Left kidney (tissue), 2 donors: Measurements from ENCODE around the gene HERC4. TPM values are rescaled to one million over a fixed set of nuclear protein-coding genes. Genes with fewer than 3 reads are reported as not detected.
"Not testable (repeated sequence)": the region's sequence is repeated elsewhere in the genome, so short reads cannot be mapped to it uniquely, and the experiment has no call there.

Experiments used
- DNase-seq: peaks from one replicate; pipeline ENCODE4 v3.0.0-alpha.2; 2013
- polyA plus RNA-seq: library from polyadenylated mRNA; unstranded; fragments of 120-200 nt; gene quantifications from one replicate; pipeline ENCODE4 v1.2.1, GENCODE V29; 2013; ENCODE audit not compliant: insufficient read length

HERC4 gene
- polyA plus RNA-seq, 1 donor, result 66.7 TPM

GRCh38 chr10:67884313-67884841 lies 190.7 kb downstream of the HERC4 start, which contains the start of gene SIRT1:
SIRT1 (plus strand) TSS chr10:67884656; CDS start chr10:67884722, 66 bp downstream.
- DNase-seq, result peak; percentile 94

- no peak for DNase-seq
Measured at GRCh38 chr10:67883710-67884312, 191.3 kb downstream of the HERC4 start.

GRCh38 chr10:67878133-67878532 lies 196.9 kb downstream of the HERC4 start:
- no peak for DNase-seq

GRCh38 chr10:67877421-67877820 lies 197.7 kb downstream of the HERC4 start:
- DNase-seq, result not testable (repeated sequence)

GRCh38 chr10:67875340-67876238 lies 199.5 kb downstream of the HERC4 start:
- no peak for DNase-seq

Other genes starting within 250 kb of the HERC4 start
- 11.0 TPM for gene DNAJC12, start 237.1 kb downstream of the HERC4 start, polyA plus RNA-seq
- 42.1 TPM for gene SIRT1, start 190.6 kb downstream of the HERC4 start, polyA plus RNA-seq
- gene MYPN, start 34.2 kb upstream of the HERC4 start, polyA plus RNA-seq, result 0.03 TPM
- gene ATOH7, start 156.8 kb upstream of the HERC4 start, polyA plus RNA-seq, result 1.7 TPM